PFSK-1 (cell line): ENCODE data around the gene PCID2.

Experiments
- FOXP2 ChIP-seq: optimal IDR thresholded peaks from 2 replicates; pipeline ENCODE3; 2011; ENCODE audit warnings: borderline replicate concordance, control low read depth, inconsistent platforms; ENCODE audit not compliant: insufficient read depth; ENCODE audit errors: extremely low read length, extremely low read depth
- POLR2AphosphoS5 ChIP-seq: IDR thresholded peaks from 2 replicates; pipeline ENCODE4 v1.6.1; 2012; ENCODE audit warnings: low read depth, mild to moderate bottlenecking, control low read depth, low read length, moderate library complexity
- REST ChIP-seq, 2 experiments: IDR thresholded peaks; 2 replicates each; pipeline versions ENCODE4 v1.6.1 to v1.8.0; 2011 to 2012; ENCODE audit warnings: low read depth in 2 of 2, low read length in 2 of 2, control low read depth in 1 of 2, inconsistent platforms in 1 of 2, mild to moderate bottlenecking in 1 of 2, moderate library complexity in 1 of 2; ENCODE audit not compliant: insufficient read depth in 1 of 2
- SIN3A ChIP-seq: IDR thresholded peaks from 2 replicates; pipeline ENCODE4 v1.6.1; 2012; ENCODE audit warnings: mild to moderate bottlenecking, low read length, moderate library complexity, borderline replicate concordance; ENCODE audit not compliant: insufficient read depth
- TAF1 ChIP-seq: IDR thresholded peaks from 2 replicates; pipeline ENCODE4 v1.6.1; 2012; ENCODE audit warnings: low read length, control low read depth, borderline replicate concordance; ENCODE audit not compliant: insufficient read depth

- no peak for TF ChIP-seq POLR2AphosphoS5
- no peak for TF ChIP-seq SIN3A
- TF ChIP-seq TAF1 = no peak
- TF ChIP-seq FOXP2 = peak; percentile 52
- no peak for TF ChIP-seq REST (IDR thresholded peaks at IDR 0.05; ENCODE audit: insufficient read depth in 1 of 2, low read depth in 2 of 2, low read length in 2 of 2)
Measured at GRCh38 chr13:113178070-113178895, 30.2 kb downstream of the PCID2 start.
